Glomerular visceral epithelial cell (primary cell): Measurements from ENCODE around the gene BARHL2.

Source experiments
- DNase-seq: peaks from one replicate; pipeline ENCODE4 v3.0.0-alpha.2; 2016; ENCODE audit errors: extremely low spot score

BARHL2 gene

GRCh38 chr1:90724926-90725656 lies 8.0 kb upstream of the BARHL2 start:
- no peak for DNase-seq

GRCh38 chr1:90724361-90724760 lies 7.3 kb upstream of the BARHL2 start:
- DNase-seq: no peak

GRCh38 chr1:90723590-90724108 lies 6.5 kb upstream of the BARHL2 start:
- no peak for DNase-seq

- no peak for DNase-seq
Measured at GRCh38 chr1:90722874-90723589, 5.9 kb upstream of the BARHL2 start.

DNA sequence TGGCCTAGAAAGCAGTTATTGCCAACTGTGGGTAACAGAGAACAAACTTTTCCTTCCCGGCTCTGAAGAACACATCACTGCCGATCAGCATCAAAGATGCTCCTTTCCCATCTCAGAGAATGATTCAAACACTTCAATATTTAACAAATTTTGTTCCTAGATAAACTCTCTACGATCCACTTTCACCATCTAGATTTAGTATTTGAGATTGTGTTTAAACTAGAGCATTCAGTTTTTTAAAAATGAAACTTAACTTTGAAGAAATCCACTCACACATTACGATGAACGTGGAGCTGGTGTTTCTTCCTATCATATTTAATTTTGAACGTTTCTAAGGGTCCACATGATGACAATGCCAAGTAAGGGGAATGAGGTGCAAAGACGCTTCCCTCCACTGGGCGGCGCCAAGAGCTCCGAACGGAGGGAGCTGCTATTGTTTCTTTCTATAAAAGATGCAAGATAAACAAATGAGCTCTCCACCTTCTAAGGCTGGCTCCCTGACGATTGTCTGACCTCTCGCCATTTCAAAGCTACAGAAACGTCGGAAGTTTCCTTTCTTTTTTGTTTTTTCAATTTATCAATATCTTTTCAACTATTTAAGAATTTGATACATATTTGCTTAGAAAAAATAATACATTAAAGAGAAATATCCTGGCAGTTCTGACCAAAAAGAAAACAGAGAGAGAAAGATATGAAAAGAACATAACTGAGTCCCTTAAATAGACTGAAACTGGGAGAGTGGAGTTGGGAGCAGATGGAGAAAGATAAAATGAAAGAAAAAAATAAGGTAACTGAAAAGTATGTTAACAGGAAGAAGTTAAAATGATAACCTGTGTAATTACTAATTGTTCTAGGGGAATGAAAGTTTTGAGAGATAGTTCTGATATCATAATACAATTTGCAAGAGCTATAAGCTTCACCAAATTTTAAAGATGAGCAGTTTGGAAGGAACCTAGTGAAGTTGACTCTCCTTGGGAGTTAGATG lies 4.4 kb upstream of the BARHL2 start:
- DNase-seq: peak; percentile 41

GRCh38 chr1:90720145-90720636 lies 3.1 kb upstream of the BARHL2 start:
- no peak for DNase-seq

DNA sequence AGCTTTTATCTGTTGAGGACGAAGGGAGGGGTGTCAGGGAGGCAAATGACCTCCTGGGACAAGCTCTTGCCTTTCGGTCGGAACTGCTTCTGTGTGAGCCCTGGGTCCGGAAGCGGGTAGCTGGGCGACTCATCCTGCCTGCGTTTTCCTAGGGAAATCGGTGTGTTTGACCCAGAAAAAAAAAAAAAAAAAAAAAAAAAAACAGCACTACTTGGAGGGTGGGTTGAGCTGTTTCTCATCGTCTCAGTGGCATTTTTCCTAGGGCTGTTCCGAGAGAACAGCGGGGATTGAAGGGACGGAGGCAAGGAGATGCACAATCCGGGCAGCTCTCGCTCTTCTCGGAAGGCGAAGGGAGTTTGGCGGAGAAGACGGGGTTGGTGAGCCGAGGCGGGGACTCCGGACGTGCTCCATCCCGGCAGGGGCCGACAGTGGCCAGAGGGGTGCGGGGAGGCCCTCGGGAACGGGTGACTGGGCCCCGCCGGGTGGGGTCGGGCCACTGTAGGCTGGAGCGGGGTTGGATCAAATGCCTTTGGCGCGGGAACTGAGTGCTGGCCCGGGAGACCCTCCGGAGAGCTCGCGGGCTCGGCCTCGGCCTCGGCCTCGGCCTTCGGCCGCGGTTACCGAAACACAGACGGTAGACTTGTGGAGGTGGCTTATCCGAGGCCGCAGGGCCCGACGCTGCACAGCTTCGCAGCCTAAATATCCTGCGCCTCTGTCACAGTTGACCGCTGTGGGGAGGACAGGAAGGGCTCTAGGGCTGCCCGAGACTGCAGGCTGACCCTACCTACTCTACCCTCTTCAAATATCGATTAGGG lies 2.4 kb upstream of the BARHL2 start:
- DNase-seq: no peak

- no peak for DNase-seq
Measured at GRCh38 chr1:90718411-90719329, 1.6 kb upstream of the BARHL2 start.

DNA sequence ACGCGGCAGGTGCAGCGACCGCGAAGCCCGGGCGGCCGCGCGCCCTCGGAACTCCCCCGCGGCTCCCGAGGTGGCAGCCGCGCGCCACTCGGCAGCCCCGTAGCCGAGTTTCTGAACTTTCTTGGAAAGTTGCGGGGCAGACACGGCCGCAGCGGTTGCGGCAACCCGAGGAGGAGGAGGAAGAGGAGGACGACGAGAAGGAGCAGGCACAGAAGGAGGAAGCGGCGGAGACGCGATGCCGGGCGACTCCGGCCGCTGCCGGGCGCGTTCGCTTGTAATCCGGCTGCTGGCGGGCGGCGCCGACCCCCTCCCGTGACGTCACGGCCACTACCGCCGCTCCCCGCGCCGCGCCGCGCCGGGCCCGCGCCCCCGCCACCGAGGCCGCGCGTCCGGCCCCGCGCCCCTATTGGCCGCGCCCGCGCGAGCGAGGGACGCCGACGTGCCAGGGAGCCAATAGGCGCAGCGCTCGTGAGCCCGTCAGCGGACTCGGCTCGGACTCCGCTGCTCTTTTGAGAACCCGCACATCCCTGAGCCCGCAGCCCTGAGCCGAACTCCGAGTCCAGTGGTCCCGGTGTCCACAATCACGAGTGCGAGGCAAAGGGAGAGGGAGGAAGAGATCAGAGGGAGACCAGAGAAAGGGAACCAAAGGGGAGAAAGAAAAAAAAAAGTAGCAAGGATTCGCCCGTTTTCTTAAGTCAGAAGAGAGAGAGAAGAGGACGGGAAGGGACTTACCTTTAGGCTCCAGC lies 736 bp upstream of the BARHL2 start:
- DNase-seq: no peak

DNA sequence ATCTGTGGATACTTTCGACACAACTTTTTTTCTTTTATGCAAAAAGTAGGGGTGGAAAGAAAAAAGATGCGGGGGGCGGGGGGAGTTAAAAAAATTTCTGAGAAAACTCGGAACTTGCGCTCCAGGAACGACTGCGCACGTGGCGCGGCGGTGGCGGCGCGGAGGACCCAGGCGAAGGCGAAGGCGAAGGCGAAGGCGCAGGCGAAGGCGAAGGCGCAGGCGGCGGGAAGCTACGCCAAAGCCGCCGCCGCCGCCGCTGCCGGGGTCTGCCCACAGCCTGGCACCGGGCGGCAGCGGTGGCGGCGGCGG lies 208 bp upstream of the BARHL2 start:
- no peak for DNase-seq

- DNase-seq: no peak
Measured at GRCh38 chr1:90716243-90716551, 905 bp downstream of the BARHL2 start.

- no peak for DNase-seq
Measured at GRCh38 chr1:90715309-90715708, 1.8 kb downstream of the BARHL2 start.

GRCh38 chr1:90714521-90714951 lies 2.6 kb downstream of the BARHL2 start:
- DNase-seq: no peak

DNA sequence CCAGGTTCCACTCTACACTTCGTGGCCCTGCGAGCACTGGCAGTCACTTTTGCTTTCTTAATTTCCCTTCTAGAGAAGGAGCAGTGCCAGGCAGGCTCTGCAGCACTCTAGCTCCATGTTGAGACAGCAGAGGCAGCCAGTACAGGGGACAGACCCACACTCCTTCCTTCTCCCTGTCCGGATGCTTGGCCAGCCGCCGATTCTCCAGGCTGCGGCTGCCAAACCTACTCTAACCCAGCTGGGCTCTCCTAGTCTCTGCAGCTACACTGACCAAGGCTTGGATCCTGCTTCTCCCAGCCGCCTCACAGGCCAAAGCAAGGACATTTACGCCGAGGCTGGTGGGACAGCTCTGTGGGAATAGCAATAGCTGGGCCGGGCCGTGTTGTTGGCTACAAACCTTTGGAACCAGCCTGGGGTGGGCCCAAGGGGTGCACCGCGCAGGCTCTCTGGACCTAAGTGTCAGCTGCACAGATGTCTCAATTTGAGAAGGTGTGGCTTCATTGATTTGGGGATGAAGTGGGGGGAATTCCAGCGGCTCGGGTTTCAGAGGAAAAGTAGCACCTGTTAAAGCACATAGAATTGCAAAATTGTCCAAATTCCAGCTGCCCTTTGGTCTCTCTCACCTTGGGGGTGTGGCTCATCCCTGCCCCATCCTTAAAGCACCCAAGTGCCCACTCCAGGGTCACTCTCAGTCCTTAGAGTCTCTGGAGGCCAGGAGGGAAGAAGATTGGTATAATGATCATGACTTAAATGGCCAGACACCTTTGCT lies 3.2 kb downstream of the BARHL2 start:
- no peak for DNase-seq

GRCh38 chr1:90712915-90713730 lies 4.0 kb downstream of the BARHL2 start:
- DNase-seq: no peak

- DNase-seq: no peak
Measured at GRCh38 chr1:90712153-90712856, 4.8 kb downstream of the BARHL2 start.

GRCh38 chr1:90711696-90712095 lies 5.4 kb downstream of the BARHL2 start:
- no peak for DNase-seq
